ENCODE data around the gene CDH11. TPM values are rescaled to one million over a fixed set of nuclear protein-coding genes. Genes with fewer than 3 reads are reported as not detected.

The CDH11 gene
- polyA plus RNA-seq, 12 donors = 37.0 to 157 (median 61.1) TPM; not detected in 1

GRCh38 chr16:65071433-65072311, 50.2 kb downstream of the CDH11 start:
- DNase-seq = no peak

- DNase-seq = peak; percentile 56
Observed at GRCh38 chr16:65070831-65071432, 50.9 kb downstream of the CDH11 start.

GRCh38 chr16:65069766-65070165, 52.1 kb downstream of the CDH11 start:
- no peak for DNase-seq

- no peak for DNase-seq
Observed at GRCh38 chr16:65069065-65069464, 52.8 kb downstream of the CDH11 start.

GRCh38 chr16:65068151-65068740, 53.6 kb downstream of the CDH11 start:
- no peak for DNase-seq

- no peak for DNase-seq
Observed at GRCh38 chr16:65066651-65067050, 55.2 kb downstream of the CDH11 start.

GRCh38 chr16:65065031-65065430, 56.8 kb downstream of the CDH11 start:
- DNase-seq = no peak

GRCh38 chr16:65064131-65064530, 57.7 kb downstream of the CDH11 start:
- no peak for DNase-seq

GRCh38 chr16:65062736-65063583, 58.9 kb downstream of the CDH11 start:
- no peak for DNase-seq

- DNase-seq = no peak
Observed at GRCh38 chr16:65061935-65062518, 59.8 kb downstream of the CDH11 start.

GRCh38 chr16:65061263-65061662, 60.6 kb downstream of the CDH11 start:
- DNase-seq = no peak

GRCh38 chr16:65059406-65059980, 62.4 kb downstream of the CDH11 start:
- no peak for DNase-seq

GRCh38 chr16:65057184-65057583, 64.7 kb downstream of the CDH11 start:
- DNase-seq = no peak

GRCh38 chr16:65054457-65054856, 67.4 kb downstream of the CDH11 start:
- no peak for DNase-seq

GRCh38 chr16:65049679-65050078, 72.2 kb downstream of the CDH11 start:
- no peak for DNase-seq

GRCh38 chr16:65045961-65046360, 75.9 kb downstream of the CDH11 start:
- no peak for DNase-seq

- no peak for DNase-seq
Observed at GRCh38 chr16:65044873-65045272, 77.0 kb downstream of the CDH11 start.

- DNase-seq = no peak
Observed at GRCh38 chr16:65044026-65044425, 77.8 kb downstream of the CDH11 start.

GRCh38 chr16:65042438-65043365, 79.2 kb downstream of the CDH11 start:
- DNase-seq = no peak

- no peak for DNase-seq
Observed at GRCh38 chr16:65041667-65042066, 80.2 kb downstream of the CDH11 start.

Measured in muscle of arm (tissue), 12 donors.